GM23338 (cell line): Measurements from ENCODE around the gene CYP3A4.
"Not testable (repeated sequence)": the region's sequence is repeated elsewhere in the genome, so short reads cannot be mapped to it uniquely, and the experiment has no call there.

Source experiments
- CREB1 ChIP-seq: fragments of 250-450 bp; sonication (Bioruptor Pico); IDR thresholded peaks from 2 replicates; pipeline ENCODE4 v1.5.0; 2020; ENCODE audit warnings: low read depth, mild to moderate bottlenecking, moderate library complexity
- CTCF ChIP-seq, 2 experiments: fragments of 200-600 bp in 1 of 2; sonication (generic) in 1 of 2; conservative IDR thresholded peaks; 2 replicates each; pipeline versions ENCODE4 v1.5.1 to v1.6.1; 2016 to 2017; ENCODE audit warnings: antibody characterized with exemption in 2 of 2, low read depth in 2 of 2, mild to moderate bottlenecking in 2 of 2, moderate library complexity in 1 of 2
- ETS1 ChIP-seq: IDR thresholded peaks from 2 replicates; pipeline ENCODE4 v1.6.1; 2016; ENCODE audit warnings: antibody characterized with exemption
- EZH2 ChIP-seq: fragments of 200-600 bp; sonication (generic); IDR thresholded peaks from one replicate; pipeline ENCODE4 v1.8.0; 2017; ENCODE audit warnings: antibody characterized with exemption, mild to moderate bottlenecking, low read depth; ENCODE audit not compliant: unreplicated experiment
- EZH2phosphoT487 ChIP-seq: fragments of 200-600 bp; sonication (generic); IDR thresholded peaks from one replicate; pipeline ENCODE4 v1.8.1; 2018; ENCODE audit warnings: antibody characterized with exemption; ENCODE audit not compliant: unreplicated experiment
- JUNB ChIP-seq: IDR thresholded peaks from one replicate; pipeline ENCODE4 v1.6.1; 2016; ENCODE audit warnings: antibody characterized with exemption; ENCODE audit not compliant: unreplicated experiment
- NANOG ChIP-seq: IDR thresholded peaks from 2 replicates; pipeline ENCODE4 v1.6.1; 2016; ENCODE audit warnings: antibody characterized with exemption, borderline replicate concordance
- POLR2AphosphoS5 ChIP-seq: IDR thresholded peaks from 2 replicates; pipeline ENCODE4 v1.6.1; 2016; ENCODE audit warnings: antibody characterized with exemption, low read depth
- REST ChIP-seq: IDR thresholded peaks from one replicate; pipeline ENCODE4 v1.6.1; 2018; ENCODE audit warnings: antibody characterized with exemption; ENCODE audit not compliant: unreplicated experiment
- STAT1 ChIP-seq: IDR thresholded peaks from one replicate; pipeline ENCODE4 v1.6.1; 2016; ENCODE audit warnings: antibody characterized with exemption; ENCODE audit not compliant: unreplicated experiment
- ZNF114 ChIP-seq: fragments of 250-450 bp; sonication (Bioruptor Pico); IDR thresholded peaks from 2 replicates; pipeline ENCODE4 v1.5.0; 2020; ENCODE audit warnings: mild to moderate bottlenecking, moderate library complexity
- ZNF331 ChIP-seq: fragments of 250-450 bp; sonication (Bioruptor Pico); IDR thresholded peaks from 2 replicates; pipeline ENCODE4 v1.5.0; 2020; ENCODE audit warnings: low read depth, mild to moderate bottlenecking, moderate library complexity

- TF ChIP-seq POLR2AphosphoS5; CTCF (conservative IDR thresholded peaks at IDR 0.05; ENCODE audit: low read depth in 2 of 2); EZH2; REST; EZH2phosphoT487; NANOG; ZNF114 (CRISPR knock-in tag); CREB1 (CRISPR knock-in tag); ETS1; JUNB; STAT1; ZNF331 (CRISPR knock-in tag): not testable (repeated sequence)
These were observed 37.1 kb downstream of the CYP3A4 start for GRCh38 chr7:99746915-99747314.
